Keratinocyte (primary cell): ENCODE data around the gene INPP4B. TPM values are rescaled to one million over a fixed set of nuclear protein-coding genes. Genes with fewer than 3 reads are reported as not detected.

Experiments used
- DNase-seq: peaks from one replicate; pipeline ENCODE4 v3.0.0-alpha.2; 2011; ENCODE audit warnings: low read depth, missing footprints, low spot score
- FAIRE-seq: peaks from 2 replicates; lab custom pipeline; 2011; peaks lifted over from hg19 to GRCh38; lab: Jason Lieb, UNC
- H2AFZ ChIP-seq: 2 replicates; pipeline ENCODE4 v1.6.0; 2012; ENCODE audit warnings: low read length, control low read depth, inconsistent platforms; ENCODE audit not compliant: control insufficient read depth
- H3K27ac ChIP-seq: 2 replicates; pipeline ENCODE4 v1.5.1; 2011; ENCODE audit warnings: low read length; ENCODE audit not compliant: control insufficient read depth, insufficient read depth
- H3K27me3 ChIP-seq: 3 replicates; pipeline ENCODE4 v1.6.0; 2011; ENCODE audit warnings: low read length; ENCODE audit not compliant: control insufficient read depth, insufficient read depth; ENCODE audit errors: extremely low read depth
- H3K36me3 ChIP-seq, 2 experiments: 2 replicates in 1 of 2; 3 replicates in 1 of 2; pipeline ENCODE4 v1.5.1; 2011; ENCODE audit warnings: low read length in 2 of 2, mild to moderate bottlenecking in 1 of 2; ENCODE audit not compliant: control insufficient read depth in 2 of 2, insufficient read depth in 2 of 2; ENCODE audit errors: extremely low read depth in 1 of 2
- H3K4me1 ChIP-seq: 3 replicates; pipeline ENCODE4 v1.5.1; 2011; ENCODE audit warnings: low read length; ENCODE audit not compliant: control insufficient read depth, insufficient read depth; ENCODE audit errors: extremely low read depth
- H3K4me2 ChIP-seq: 3 replicates; pipeline ENCODE4 v1.6.0; 2011; ENCODE audit warnings: low read depth, low read length; ENCODE audit not compliant: control insufficient read depth, insufficient read depth; ENCODE audit errors: extremely low read depth
- H3K4me3 ChIP-seq, 3 experiments: fragments of 200-600 bp in 1 of 3; sonication (generic) in 1 of 3; 2 replicates in 2 of 3; 3 replicates in 1 of 3; pipeline ENCODE4 v1.5.1; 2011 to 2016; ENCODE audit warnings: low read length in 3 of 3, mild to moderate bottlenecking in 3 of 3, control low read depth in 2 of 3, inconsistent platforms in 1 of 3, low read depth in 1 of 3, mixed read lengths in 1 of 3, mixed run types in 1 of 3, moderate library complexity in 1 of 3; ENCODE audit not compliant: control insufficient read depth in 2 of 3, insufficient read depth in 2 of 3; ENCODE audit errors: extremely low read depth in 1 of 3
- H3K79me2 ChIP-seq: 2 replicates; pipeline ENCODE4 v1.6.0; 2012; ENCODE audit warnings: low read length; ENCODE audit not compliant: control insufficient read depth, insufficient read depth
- H3K9ac ChIP-seq: 3 replicates; pipeline ENCODE4 v1.6.0; 2011; ENCODE audit warnings: low read length; ENCODE audit not compliant: control insufficient read depth, insufficient read depth; ENCODE audit errors: extremely low read depth
- H3K9me1 ChIP-seq: 3 replicates; pipeline ENCODE4 v1.6.0; 2011; ENCODE audit warnings: low read length; ENCODE audit not compliant: control insufficient read depth, insufficient read depth; ENCODE audit errors: extremely low read depth
- H3K9me3 ChIP-seq: 2 replicates; pipeline ENCODE4 v1.5.1; 2012; ENCODE audit warnings: low read depth, low read length; ENCODE audit not compliant: control insufficient read depth
- H4K20me1 ChIP-seq: 3 replicates; pipeline ENCODE4 v1.6.0; 2011; ENCODE audit warnings: low read length; ENCODE audit not compliant: control insufficient read depth, insufficient read depth; ENCODE audit errors: extremely low read depth
- CTCF ChIP-seq, 3 experiments: IDR thresholded peaks in 1 of 3; conservative IDR thresholded peaks in 1 of 3; optimal IDR thresholded peaks in 1 of 3; 2 replicates in 2 of 3; 3 replicates in 1 of 3; pipeline versions ENCODE3 to v1.5.1; 2011; ENCODE audit warnings: low read length in 3 of 3, mild to moderate bottlenecking in 3 of 3, moderate library complexity in 2 of 3, control low read depth in 1 of 3, inconsistent platforms in 1 of 3; ENCODE audit not compliant: insufficient read depth in 2 of 3; ENCODE audit errors: extremely low read depth in 1 of 3
- EZH2 ChIP-seq: IDR thresholded peaks from one replicate; pipeline ENCODE4 v1.6.1; 2012; ENCODE audit warnings: inconsistent platforms, mild to moderate bottlenecking, low read length, moderate library complexity
- dilution Hi-C: fragments of 300-500 bp; cut with MboI; formaldehyde crosslinking; loops from one replicate; pipeline ENCODE4 v1.7.0; 2020; ENCODE audit warnings: low sequenced_read_pairs; ENCODE audit not compliant: extremely low pct_ligation_motif_present
- polyA plus RNA-seq, 5 experiments: library from polyadenylated mRNA; depleted of rRNA in 3 of 5; stranded (reverse) in 3 of 5; stranded (forward) in 1 of 5; unstranded in 1 of 5; fragments of >200 nt; gene quantifications; 1 replicate in 1 of 5; 2 replicates in 3 of 5; 3 replicates in 1 of 5; pipeline versions ENCODE4 v1.2.1 to v1.2.3, GENCODE V29; 2011 to 2012; ENCODE audit warnings: missing spikeins in 2 of 5, low read depth in 1 of 5, low replicate concordance in 1 of 5

The INPP4B gene
- polyA plus RNA-seq, 1 donor (not counting 4 experiments of a cell fraction or from before 2014, with no cell fraction given) = 50.2 TPM

- Histone ChIP-seq H3K4me2 (no peak overlapping the region), H3K9ac (no peak overlapping the region), H3K79me2 (no peaks in the 10 kb centered on the region), H3K4me3 (no peak overlapping the region), H3K9me1 (no peaks in the 10 kb centered on the region), H3K27ac (no peak overlapping the region), H2AFZ (no peak overlapping the region), H4K20me1 (no peaks in the 10 kb centered on the region), H3K4me1 (no peaks in the 10 kb centered on the region), H3K9me3 (no peaks in the 10 kb centered on the region), H3K36me3 (no peaks in the 10 kb centered on the region), H3K27me3 (no peaks in the 10 kb centered on the region)
- no peak for DNase-seq
- dilution Hi-C loops = no loop called here
- TF ChIP-seq CTCF (optimal IDR thresholded peaks at IDR 0.05 in 1 of 3, IDR thresholded peaks at IDR 0.05 in 1 of 3, conservative IDR thresholded peaks at IDR 0.05 in 1 of 3; ENCODE audit: extremely low read depth in 1 of 3, insufficient read depth in 2 of 3, low read length in 3 of 3) (no peak), EZH2 (no peak)
- no peak for FAIRE-seq
These were observed 868.7 kb downstream of the INPP4B start for GRCh38 chr4:141977433-141977832.
